H7 (cell line): ENCODE results near the gene SLC1A2. TPM values are rescaled to one million over a fixed set of nuclear protein-coding genes. Genes with fewer than 3 reads are reported as not detected.

Experiments used
- DNase-seq: peaks from one replicate; pipeline ENCODE4 v3.0.0; 2012
- H3K27me3 ChIP-seq: 2 replicates; pipeline ENCODE4 v1.6.0; 2011; ENCODE audit warnings: mild to moderate bottlenecking, low read length; ENCODE audit not compliant: control insufficient read depth, insufficient read depth
- H3K36me3 ChIP-seq: replicated peaks from 2 replicates; pipeline ENCODE4 v1.5.1; 2011; ENCODE audit warnings: low read length; ENCODE audit not compliant: control insufficient read depth, insufficient read depth
- H3K4me3 ChIP-seq: 2 replicates; pipeline ENCODE4 v1.5.1; 2011; ENCODE audit warnings: low read depth, mild to moderate bottlenecking, control low read depth, low read length, moderate library complexity; ENCODE audit not compliant: insufficient read depth
- total RNA-seq: library from RNA; depleted of rRNA; stranded (reverse); fragments of >200 nt; shearing (Covaris generic); gene quantifications from 2 replicates; pipeline ENCODE4 v1.2.3, GENCODE V29; 2014

Gene SLC1A2
- total RNA-seq, 1 experiment from 2014 or later, result 1.0 TPM

DNA sequence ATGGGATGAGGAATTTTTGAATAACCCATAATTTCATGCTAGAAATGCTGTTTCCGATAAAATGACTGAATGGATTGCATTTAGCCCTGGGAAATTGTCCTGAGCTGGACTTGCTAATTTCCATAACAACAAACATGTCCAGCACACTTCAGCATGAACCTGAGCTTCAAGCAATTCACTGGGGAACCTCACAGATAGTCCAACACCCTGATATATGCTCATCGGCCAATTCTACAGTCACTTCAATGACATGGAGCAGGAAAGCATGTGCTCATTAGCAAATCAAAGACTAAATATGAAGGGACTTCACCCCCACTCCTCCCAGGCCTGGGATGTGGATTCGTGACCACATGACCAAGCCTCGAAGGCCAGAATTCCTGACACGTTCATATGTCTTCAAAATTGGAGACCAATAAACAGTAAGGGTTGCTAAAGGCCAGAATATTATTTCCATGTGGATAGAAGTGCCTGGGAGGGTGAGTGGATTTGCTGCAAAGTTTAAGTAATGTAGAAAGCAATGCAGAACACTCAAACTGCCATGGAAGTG lies 131.9 kb downstream of the SLC1A2 start:
- Histone ChIP-seq H3K36me3 (no peaks in the 10 kb centered on the region), H3K4me3 (no peak overlapping the region), H3K27me3 (no peaks in the 10 kb centered on the region)
- no peak for DNase-seq

DNA sequence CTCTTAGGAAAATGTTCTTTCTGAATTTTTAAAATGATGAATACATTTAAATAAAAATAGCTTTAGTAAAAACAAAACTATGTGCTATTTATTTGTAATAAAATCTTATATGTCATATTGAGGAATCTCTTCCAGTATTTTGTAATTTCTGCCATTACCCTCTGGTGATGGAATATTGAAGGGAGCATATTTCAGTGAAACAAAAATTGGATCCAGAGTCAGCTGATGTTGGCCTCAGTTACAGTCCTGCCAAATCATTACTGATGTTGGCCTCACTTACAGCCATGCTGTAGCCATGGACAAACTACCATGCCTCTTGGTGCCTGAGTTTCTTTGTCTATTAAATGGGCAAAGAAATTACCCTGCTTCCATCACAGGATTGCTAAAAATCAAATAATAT lies 133.2 kb downstream of the SLC1A2 start:
- Histone ChIP-seq H3K36me3 (no peaks in the 10 kb centered on the region), H3K4me3 (no peak overlapping the region), H3K27me3 (no peaks in the 10 kb centered on the region)
- DNase-seq, result no peak

DNA sequence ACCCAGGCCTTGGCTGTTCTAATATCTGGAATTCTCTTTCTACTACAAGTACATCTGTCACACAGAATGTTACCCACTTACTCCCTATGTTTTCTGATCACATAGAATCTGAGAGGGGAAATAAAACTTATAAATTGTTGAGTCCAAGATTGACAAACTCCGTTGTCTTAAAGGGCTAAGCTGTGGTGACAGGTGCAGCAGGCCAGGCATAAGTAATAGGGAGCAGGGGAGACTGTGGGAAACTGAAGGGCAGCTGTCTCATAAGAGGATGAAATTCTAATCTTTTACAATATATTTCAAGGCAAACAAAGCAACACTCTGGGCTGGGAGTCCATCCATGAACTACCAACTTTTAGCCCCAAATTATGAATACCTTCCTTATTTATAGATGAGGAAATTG lies 133.9 kb downstream of the SLC1A2 start:
- no peak overlapping the region for H3K4me3 ChIP-seq

DNA sequence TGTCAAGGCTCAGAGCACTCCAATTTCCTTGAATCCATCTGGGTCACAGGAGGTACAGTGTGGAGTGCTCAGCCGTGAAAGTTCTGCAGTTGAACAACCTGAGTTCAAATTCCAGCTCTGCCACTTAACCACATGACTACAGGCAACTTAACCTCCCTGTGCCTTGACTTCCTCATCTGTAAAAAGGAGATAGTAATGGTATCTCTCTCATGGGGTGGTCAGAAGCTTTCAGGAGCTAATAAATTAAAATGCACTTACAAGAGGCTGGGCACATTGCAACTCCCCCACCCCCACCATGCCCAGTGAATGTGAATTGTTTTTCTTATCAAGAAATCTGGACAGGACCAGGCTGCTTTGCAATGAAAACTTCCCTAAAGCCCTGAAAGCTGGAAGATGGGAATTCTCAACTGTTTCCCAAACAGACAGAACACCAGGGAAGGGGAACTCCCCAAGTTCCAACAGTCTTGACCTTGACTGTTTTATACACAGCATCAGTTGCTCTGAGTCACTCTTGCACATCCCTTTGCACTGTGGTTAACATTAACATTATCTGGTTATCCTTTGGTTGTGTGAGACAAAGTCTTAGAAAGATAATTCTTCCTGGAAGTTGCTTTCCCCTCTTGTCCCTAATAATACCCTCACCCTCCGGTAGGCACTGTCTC lies 137.0 kb downstream of the SLC1A2 start:
- Histone ChIP-seq H3K36me3 (no peaks in the 10 kb centered on the region), H3K4me3 (no peak overlapping the region), H3K27me3 (no peaks in the 10 kb centered on the region)
- DNase-seq, result no peak

More for the DNA sequence above, 133.9 kb downstream of the SLC1A2 start:
- DNase-seq, result no peak
- H3K27me3 ChIP-seq, result no peaks in the 10 kb centered on the region
- H3K36me3 ChIP-seq, result no peaks in the 10 kb centered on the region

DNA sequence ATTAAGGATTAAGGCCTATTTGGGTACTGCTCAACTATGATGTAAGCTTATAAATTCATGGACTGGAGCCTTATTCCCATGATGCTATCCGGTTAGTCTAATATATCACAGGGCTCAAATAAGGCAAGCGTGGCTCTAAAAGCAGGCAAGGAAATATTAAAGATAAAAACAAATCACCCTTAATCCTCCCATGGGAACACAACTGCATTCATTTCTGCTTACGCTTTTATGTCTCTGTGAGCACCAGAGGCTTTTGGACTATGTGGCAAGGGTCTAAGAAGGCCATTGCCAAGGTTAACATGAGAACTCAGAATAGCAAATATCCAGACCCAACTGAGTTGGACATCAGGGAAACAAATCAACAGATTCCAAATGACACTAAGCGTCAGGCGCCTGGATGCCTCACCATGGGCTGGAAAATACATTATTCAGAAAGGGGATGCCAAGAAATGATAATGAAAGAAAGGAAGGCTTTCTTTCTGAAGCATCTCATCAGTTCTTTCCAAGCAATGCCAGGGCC lies 138.1 kb downstream of the SLC1A2 start:
- H3K36me3 ChIP-seq, result no peaks in the 10 kb centered on the region
- H3K4me3 ChIP-seq, result no peak overlapping the region
- no peak for DNase-seq
- no peaks in the 10 kb centered on the region for H3K27me3 ChIP-seq

- H3K4me3 ChIP-seq, result no peak overlapping the region
- H3K27me3 ChIP-seq, result no peaks in the 10 kb centered on the region
- DNase-seq, result no peak
- no peaks in the 10 kb centered on the region for H3K36me3 ChIP-seq
These were observed 138.6 kb downstream of the SLC1A2 start for GRCh38 chr11:35280727-35281126.

DNA sequence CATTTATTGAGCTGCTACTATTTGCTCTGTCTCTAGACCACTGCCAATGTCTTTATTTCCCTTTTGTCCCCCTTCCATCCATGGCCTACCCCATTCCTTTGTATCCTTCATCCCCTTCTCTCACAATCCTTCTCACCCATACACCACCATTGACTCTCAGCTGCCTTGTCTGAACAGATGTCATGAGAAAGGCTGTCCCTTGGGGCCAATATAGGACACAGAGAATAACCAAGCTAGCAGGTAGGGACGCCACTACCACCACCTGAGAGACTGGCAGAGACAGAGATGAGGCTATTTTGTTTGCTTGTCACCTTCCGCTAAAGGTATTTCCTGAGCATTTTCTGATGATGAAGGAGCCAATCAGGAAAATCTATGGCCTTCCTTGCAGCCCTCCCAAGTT lies 141.5 kb downstream of the SLC1A2 start:
- Histone ChIP-seq H3K36me3 (no peaks in the 10 kb centered on the region), H3K4me3 (no peak overlapping the region), H3K27me3 (no peaks in the 10 kb centered on the region)
- DNase-seq, result no peak

GRCh38 chr11:35276396-35277145 lies 142.8 kb downstream of the SLC1A2 start:
- H3K4me3 ChIP-seq, result no peak overlapping the region
- no peak for DNase-seq
- no peaks in the 10 kb centered on the region for H3K27me3 ChIP-seq
- H3K36me3 ChIP-seq, result no peaks in the 10 kb centered on the region

- DNase-seq, result no peak
- Histone ChIP-seq H3K27me3 (no peaks in the 10 kb centered on the region), H3K4me3 (no peak overlapping the region), H3K36me3 (no peaks in the 10 kb centered on the region)
These were observed 143.6 kb downstream of the SLC1A2 start for GRCh38 chr11:35275786-35276170.

DNA sequence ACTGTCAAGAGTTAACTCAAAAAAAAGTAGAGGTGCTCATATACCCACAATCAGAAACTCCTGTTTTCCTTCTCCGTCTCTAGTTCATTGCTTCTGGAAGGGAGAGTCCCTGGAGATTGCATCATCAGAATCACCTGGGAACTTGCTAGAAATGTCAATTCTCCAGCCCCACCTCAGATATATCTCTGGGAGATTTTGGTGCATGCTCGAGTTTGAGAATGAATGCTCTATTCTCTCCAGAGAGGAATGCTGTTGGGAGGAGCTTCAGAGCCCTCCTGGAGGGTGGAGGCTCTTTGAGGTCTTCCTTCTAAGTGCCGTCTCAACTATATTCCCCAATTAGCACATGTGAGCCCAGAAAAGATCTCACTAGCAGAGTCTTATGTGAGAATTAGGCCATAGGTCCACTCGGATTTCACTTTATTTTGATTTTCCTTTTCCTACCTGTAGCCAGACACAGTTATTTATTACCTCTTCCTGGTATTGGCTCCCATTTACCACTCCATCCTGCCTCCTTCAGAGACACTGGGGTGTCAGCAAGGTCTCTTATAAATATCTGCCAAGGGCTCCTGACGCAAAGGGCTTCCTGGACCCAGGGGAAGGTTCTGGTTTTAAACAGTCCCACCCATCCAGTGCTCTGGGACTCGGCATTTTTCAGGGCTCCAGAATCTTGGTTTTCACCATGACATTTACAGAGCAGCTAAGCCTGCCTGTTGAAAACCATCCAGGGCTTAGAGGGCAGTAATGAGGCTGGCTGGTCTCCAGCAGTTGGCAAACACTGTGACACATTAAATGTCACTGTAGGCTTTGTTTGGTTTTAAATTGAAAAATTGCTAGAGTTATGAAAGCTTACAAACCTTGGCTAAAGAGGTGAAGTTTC lies 144.2 kb downstream of the SLC1A2 start:
- peak; percentile 13 for DNase-seq
- no peaks in the 10 kb centered on the region for H3K36me3 ChIP-seq
- no peaks in the 10 kb centered on the region for H3K27me3 ChIP-seq
- H3K4me3 ChIP-seq, result no peak overlapping the region

DNA sequence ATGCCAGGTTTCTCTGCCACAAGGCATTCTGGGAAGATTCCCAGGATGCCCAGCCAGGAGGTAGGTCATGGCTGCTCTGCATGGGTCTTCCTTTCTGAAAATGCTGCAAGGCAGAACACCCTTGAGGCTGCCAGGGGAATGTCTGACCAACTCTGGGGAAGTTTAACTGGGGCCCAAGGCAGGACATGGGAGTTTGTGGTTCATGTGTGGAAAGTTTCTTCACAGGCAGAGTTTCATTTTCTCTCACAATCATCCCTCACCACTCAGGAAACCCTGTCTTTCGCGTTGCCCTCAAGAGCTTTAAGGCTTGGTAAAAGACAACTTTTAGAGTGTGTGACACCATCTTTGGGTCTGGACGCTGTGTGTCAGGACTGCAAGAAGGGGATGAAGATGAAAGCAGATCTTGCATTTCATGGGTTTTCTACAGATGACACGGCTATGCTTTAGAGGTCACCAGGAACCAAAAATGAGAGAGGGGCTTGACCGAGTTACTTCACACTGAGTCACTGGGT lies 146.9 kb downstream of the SLC1A2 start:
- no peak for DNase-seq
- H3K36me3 ChIP-seq, result no peaks in the 10 kb centered on the region
- no peak overlapping the region for H3K4me3 ChIP-seq
- H3K27me3 ChIP-seq, result no peaks in the 10 kb centered on the region

GRCh38 chr11:35271031-35271430 lies 148.3 kb downstream of the SLC1A2 start:
- DNase-seq, result no peak
- H3K27me3 ChIP-seq, result no peaks in the 10 kb centered on the region

GRCh38 chr11:35270342-35270741 lies 149.0 kb downstream of the SLC1A2 start:
- Histone ChIP-seq H3K27me3 (no peaks in the 10 kb centered on the region), H3K4me3 (no peak overlapping the region), H3K36me3 (no peaks in the 10 kb centered on the region)
- no peak for DNase-seq

More at GRCh38 chr11:35271031-35271430, 148.3 kb downstream of the SLC1A2 start:
- Histone ChIP-seq H3K4me3 (no peak overlapping the region), H3K36me3 (no peaks in the 10 kb centered on the region)

GRCh38 chr11:35267504-35267903 lies 151.9 kb downstream of the SLC1A2 start:
- no peaks in the 10 kb centered on the region for H3K27me3 ChIP-seq
- no peak overlapping the region for H3K4me3 ChIP-seq
- no peak for DNase-seq
- no peaks in the 10 kb centered on the region for H3K36me3 ChIP-seq
